ENCODE measurements around the gene TXNL4A.

DNA sequence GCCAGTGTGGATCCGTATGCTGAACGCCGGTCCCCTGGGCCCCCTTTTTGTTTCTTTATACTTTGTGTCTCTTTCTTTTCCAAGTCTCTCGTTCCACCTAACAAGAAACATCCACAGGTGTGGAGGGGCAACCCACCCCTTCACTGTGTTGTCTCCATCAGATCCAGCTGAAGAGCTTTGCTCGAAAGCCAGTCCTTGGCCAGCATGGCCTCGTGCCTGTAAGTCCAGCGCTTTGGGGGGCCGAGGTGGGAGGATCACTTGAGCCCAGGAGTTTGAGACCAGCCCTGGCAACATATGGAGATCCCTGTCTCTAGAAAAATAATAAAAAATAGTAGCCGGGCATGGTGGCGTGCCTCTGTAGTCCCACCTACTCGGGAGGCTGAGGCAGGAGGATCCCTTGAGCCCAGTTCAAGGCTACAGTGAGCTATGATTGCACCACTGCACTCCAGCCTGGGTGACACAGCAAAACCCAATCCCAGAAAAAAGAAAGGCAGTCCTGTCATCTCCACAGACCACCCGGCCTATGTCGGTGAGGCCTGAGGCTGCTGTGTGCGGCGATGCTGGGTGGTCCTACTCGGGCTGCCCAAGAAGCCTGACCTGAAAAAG, 27.3 kb downstream of the TXNL4A start:
- TF ChIP-seq, protein P1, sequence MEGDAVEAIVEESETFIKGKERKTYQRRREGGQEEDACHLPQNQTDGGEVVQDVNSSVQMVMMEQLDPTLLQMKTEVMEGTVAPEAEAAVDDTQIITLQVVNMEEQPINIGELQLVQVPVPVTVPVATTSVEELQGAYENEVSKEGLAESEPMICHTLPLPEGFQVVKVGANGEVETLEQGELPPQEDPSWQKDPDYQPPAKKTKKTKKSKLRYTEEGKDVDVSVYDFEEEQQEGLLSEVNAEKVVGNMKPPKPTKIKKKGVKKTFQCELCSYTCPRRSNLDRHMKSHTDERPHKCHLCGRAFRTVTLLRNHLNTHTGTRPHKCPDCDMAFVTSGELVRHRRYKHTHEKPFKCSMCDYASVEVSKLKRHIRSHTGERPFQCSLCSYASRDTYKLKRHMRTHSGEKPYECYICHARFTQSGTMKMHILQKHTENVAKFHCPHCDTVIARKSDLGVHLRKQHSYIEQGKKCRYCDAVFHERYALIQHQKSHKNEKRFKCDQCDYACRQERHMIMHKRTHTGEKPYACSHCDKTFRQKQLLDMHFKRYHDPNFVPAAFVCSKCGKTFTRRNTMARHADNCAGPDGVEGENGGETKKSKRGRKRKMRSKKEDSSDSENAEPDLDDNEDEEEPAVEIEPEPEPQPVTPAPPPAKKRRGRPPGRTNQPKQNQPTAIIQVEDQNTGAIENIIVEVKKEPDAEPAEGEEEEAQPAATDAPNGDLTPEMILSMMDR (IDR thresholded peaks at IDR 0.05; ENCODE audit: low read depth, low read length, poor library complexity, severe bottlenecking), result no peak
- TF ChIP-seq EZH2phosphoT487 (IDR thresholded peaks at IDR 0.05; ENCODE audit: borderline replicate concordance, low read length), result no peak
